Left lung (tissue), 10 donors: ENCODE measurements around the gene SDSL. TPM values are rescaled to one million over a fixed set of nuclear protein-coding genes. Genes with fewer than 3 reads are reported as not detected.

Experiments used
- ATAC-seq: fragments of 200-7000 bp; cut with Tn5 transposase; one replicate; pipeline ENCODE4 v1.9.1; 2020; ENCODE audit warnings: moderate library complexity
- DNase-seq, 4 donors: peaks; one replicate each; pipeline ENCODE4 v3.0.0-alpha.2; 2013 to 2020
- H3K27ac ChIP-seq, 2 donors: fragments of 200-600 bp; sonication (generic) in 1 of 2; one replicate each; pipeline versions ENCODE4 v1.5.0 to v1.8.0; 2020 to 2021
- H3K27me3 ChIP-seq, 2 donors: fragments of 200-600 bp; sonication (generic) in 1 of 2; one replicate each; pipeline versions ENCODE4 v1.5.0 to v1.8.0; 2020 to 2021
- H3K36me3 ChIP-seq, 2 donors: fragments of 200-600 bp; sonication (generic) in 1 of 2; one replicate each; pipeline versions ENCODE4 v1.5.0 to v1.8.0; 2020 to 2021
- H3K4me1 ChIP-seq, 2 donors: fragments of 200-600 bp; one replicate each; pipeline ENCODE4 v1.8.0; 2021
- H3K4me3 ChIP-seq, 2 donors: fragments of 200-600 bp; sonication (generic) in 1 of 2; one replicate each; pipeline versions ENCODE4 v1.5.0 to v1.8.0; 2020 to 2021; ENCODE audit warnings: mild to moderate bottlenecking in 1 of 2
- H3K9me3 ChIP-seq, 2 donors: fragments of 200-600 bp; sonication (generic) in 1 of 2; one replicate each; pipeline versions ENCODE4 v1.5.0 to v1.8.0; 2020 to 2021
- CTCF ChIP-seq, 2 donors: fragments of 200-600 bp; sonication (generic) in 1 of 2; IDR thresholded peaks; one replicate each; pipeline versions ENCODE4 v1.5.0 to v1.8.0; 2021; ENCODE audit warnings: antibody characterized with exemption in 2 of 2
- intact Hi-C, 2 donors: fragments of 100-400 bp; cut with DNase I; formaldehyde crosslinking; loops; one replicate each; pipeline versions ENCODE4 v1.11.2 to v1.14.2; 2022
- polyA plus RNA-seq, 6 donors: library from polyadenylated mRNA; unstranded; fragments of 120-200 nt; gene quantifications; one replicate each; pipeline ENCODE4 v1.2.1, GENCODE V29; 2013; ENCODE audit not compliant: insufficient read length in 6 of 6
- total RNA-seq, 2 donors: library from RNA; stranded (reverse); fragmentation: NEBNext Ultra II Directional; extraction: Animal tissue kit (Norgen Biotek cat#: 25700); gene quantifications; one replicate each; pipeline ENCODE4 v1.2.1, GENCODE V29; 2021
- donor health status: DM: no; HTN: yes; CAD: no.
- donor health status: DM: no; HTN: no; CAD: no.

SDSL gene
- total and polyA plus RNA-seq, 8 donors, result 4.2 to 13.8 (median 4.9) TPM

DNA sequence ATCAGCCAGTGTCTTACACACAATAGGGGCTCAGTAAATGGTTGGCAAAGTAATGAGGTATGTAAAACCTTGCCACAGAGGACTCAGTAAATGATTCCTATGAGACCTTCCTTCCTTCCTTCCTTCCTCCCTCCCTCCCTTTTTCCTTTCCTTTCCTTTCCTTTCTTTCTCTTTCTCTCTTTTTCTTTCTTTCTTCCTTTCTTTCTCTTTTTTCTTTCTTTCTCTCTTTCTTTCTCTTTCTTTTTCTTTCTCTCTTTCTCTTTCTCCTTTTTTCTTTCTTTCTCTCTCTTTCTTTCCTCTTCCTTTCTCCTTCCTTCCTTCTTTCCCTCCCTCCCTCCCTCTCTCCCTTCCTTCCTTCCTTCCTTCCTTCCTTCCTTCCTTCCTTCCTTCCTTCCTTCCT is 26.0 kb upstream of the SDSL start:
- no peak overlapping the region for H3K27ac ChIP-seq
- TF ChIP-seq CTCF (IDR thresholded peaks at IDR 0.05), result no peak
- intact Hi-C loops, result no loop called here
- no peaks in the 10 kb centered on the region for H3K4me1 ChIP-seq
- H3K27me3 ChIP-seq, result peaks cover 0 to 41% of the 10 kb centered on the region in 2 donors
- DNase-seq, result no peak
- no peak for ATAC-seq
- H3K9me3 ChIP-seq, result no peaks in the 10 kb centered on the region
- H3K4me3 ChIP-seq, result no peak overlapping the region
- H3K36me3 ChIP-seq, result peaks cover 0 to 3% of the 10 kb centered on the region in 2 donors

- Histone ChIP-seq H3K27ac (no peak overlapping the region), H3K9me3 (no peaks in the 10 kb centered on the region), H3K4me3 (no peak overlapping the region), H3K4me1 (no peaks in the 10 kb centered on the region), H3K36me3 (no peaks in the 10 kb centered on the region), H3K27me3 (peaks cover 0 to 48% of the 10 kb centered on the region in 2 donors)
- no peak for DNase-seq
- intact Hi-C loops, result no loop called here
- ATAC-seq, result no peak
- TF ChIP-seq CTCF (IDR thresholded peaks at IDR 0.05), result no peak
Observed at GRCh38 chr12:113396828-113397496, 25.2 kb upstream of the SDSL start.

GRCh38 chr12:113397497-113398197 is 24.5 kb upstream of the SDSL start:
- intact Hi-C loops, result no loop called here
- Histone ChIP-seq H3K27ac (no peak overlapping the region), H3K36me3 (no peaks in the 10 kb centered on the region), H3K27me3 (peaks cover 0 to 49% of the 10 kb centered on the region in 2 donors), H3K4me3 (no peak overlapping the region), H3K4me1 (no peaks in the 10 kb centered on the region), H3K9me3 (no peaks in the 10 kb centered on the region)
- no peak for TF ChIP-seq CTCF (IDR thresholded peaks at IDR 0.05)
- no peak for DNase-seq
- ATAC-seq, result no peak

GRCh38 chr12:113398346-113399290 is 23.6 kb upstream of the SDSL start:
- no peak for ATAC-seq
- intact Hi-C loops, result no loop called here

More at GRCh38 chr12:113398346-113399290, 23.6 kb upstream of the SDSL start:
- no peak for TF ChIP-seq CTCF (IDR thresholded peaks at IDR 0.05)
- Histone ChIP-seq H3K36me3 (no peaks in the 10 kb centered on the region), H3K9me3 (no peaks in the 10 kb centered on the region), H3K4me1 (peaks cover 0 to 4% of the 10 kb centered on the region in 2 donors), H3K4me3 (no peak overlapping the region), H3K27me3 (peaks cover 0 to 49% of the 10 kb centered on the region in 2 donors), H3K27ac (no peak overlapping the region)
- no peak for DNase-seq
